ENCODE measurements around the gene KRTAP5-8.
"Not testable (repeated sequence)": the region's sequence is repeated elsewhere in the genome, so short reads cannot be mapped to it uniquely, and the experiment has no call there.

KRTAP5-8 gene

GRCh38 chr11:71518506-71519471, 19.0 kb upstream of the KRTAP5-8 start:
- DNase-seq = no peak

DNA sequence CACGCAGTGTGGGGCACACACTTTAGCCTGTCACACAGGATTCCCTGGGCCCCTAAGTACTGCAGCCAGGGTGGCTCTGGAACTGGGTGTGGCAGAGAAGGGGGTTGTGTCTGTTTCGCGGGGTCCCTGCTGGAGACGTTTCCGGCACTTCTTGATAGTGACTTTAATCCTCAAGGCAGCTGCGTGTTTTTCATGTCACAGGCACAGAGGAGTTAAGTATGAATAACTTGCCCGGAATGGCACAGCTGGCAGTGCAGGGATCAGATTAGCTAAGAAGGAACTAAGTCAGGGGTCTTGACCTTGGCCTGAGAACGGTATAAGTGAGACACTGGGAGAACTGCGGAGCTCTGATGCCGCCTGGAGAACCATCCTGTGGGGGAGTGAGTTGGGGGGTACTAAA, 18.3 kb upstream of the KRTAP5-8 start:
- DNase-seq = no peak

- DNase-seq = no peak
Observed at GRCh38 chr11:71525188-71525937, 12.5 kb upstream of the KRTAP5-8 start.

DNA sequence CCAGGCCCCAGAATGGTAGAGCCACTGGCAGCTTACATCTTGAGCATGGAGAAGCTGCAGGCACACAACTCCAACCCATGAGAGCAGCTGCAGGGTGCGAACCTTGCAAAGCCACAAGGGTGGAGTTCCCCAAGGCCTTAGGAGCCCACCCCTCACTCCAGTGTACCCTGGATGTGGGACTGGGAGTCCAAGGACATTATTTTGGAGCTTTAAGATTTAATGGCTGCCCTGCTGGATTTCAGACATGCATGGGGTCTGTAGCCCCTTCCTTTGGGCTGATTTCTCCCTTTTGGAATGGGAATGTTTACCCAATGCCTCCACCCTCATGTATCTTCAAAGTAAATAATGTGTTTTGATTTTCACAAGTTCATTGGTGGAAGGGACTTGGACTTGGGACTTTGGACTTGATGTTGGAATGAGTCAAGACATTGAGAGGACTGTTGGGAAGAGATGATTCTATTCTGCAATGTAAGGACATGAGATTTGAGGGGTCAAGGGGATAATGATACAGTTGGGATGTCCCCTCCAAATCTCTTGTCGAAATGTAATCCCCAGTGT, 11.8 kb upstream of the KRTAP5-8 start:
- no peak for DNase-seq

DNA sequence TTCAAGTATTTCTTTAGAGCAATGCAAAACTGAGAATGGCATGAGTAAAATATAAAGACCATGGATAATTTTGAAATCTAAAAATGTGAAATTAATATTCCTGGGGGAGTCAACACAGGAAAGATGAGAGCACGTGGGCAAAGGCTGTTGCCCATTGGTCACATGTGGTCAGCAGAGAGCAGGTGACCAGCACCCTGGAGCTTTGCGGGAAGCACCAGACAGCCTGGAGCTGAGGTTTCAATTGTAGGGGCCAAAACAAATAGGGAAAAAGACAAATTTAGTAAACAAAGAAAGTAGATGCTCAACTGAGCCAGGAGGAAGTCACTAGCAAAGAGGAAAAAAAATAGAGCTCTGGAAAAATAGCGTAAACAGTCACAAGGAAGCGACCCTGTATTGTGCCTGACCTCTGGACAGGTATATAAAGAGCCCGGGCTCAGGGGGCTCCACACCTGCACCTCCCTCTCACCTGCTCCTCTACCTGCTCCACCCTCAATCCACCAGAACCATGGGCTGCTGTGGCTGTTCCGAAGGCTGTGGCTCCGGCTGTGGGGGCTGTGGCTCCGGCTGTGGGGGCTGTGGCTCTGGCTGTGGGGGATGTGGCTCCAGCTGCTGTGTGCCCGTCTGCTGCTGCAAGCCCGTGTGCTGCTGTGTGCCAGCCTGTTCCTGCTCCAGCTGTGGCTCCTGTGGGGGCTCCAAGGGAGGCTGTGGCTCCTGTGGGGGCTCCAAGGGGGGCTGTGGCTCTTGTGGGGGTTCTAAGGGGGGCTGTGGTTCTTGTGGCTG, 10.8 kb upstream of the KRTAP5-8 start, which contains the start of gene KRTAP5-7:
KRTAP5-7 (plus strand) TSS at position 472 of the 780 bp plus-strand sequence; CDS start at position 506, 34 bp downstream.
- not testable (repeated sequence) for DNase-seq

DNA sequence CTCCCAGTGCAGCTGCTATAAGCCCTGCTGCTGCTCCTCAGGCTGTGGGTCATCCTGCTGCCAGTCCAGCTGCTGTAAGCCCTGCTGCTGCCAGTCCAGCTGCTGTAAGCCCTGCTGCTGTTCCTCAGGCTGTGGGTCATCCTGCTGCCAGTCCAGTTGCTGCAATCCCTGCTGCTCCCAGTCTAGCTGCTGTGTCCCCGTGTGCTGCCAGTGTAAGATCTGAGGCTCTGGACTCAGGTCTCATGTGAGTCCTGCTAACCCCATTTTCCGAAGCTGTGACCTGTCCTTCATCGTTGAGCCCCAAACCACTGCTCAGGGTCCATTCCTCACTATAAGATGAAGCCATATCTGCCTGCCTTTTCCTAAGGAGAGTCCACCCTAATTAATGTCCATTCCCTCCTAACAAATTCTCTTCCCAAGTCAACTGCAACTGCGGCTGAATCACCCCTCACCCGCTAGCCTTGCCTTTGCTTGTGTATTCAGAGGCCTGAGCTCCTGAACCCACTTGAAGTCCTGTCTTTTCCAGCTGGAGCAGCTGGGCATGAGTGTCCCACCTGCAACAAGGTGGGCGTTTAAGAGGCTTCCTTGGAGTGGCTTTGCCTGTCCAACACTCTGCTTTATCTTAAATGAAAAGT, 10.1 kb upstream of the KRTAP5-8 start:
- no peak for DNase-seq

DNA sequence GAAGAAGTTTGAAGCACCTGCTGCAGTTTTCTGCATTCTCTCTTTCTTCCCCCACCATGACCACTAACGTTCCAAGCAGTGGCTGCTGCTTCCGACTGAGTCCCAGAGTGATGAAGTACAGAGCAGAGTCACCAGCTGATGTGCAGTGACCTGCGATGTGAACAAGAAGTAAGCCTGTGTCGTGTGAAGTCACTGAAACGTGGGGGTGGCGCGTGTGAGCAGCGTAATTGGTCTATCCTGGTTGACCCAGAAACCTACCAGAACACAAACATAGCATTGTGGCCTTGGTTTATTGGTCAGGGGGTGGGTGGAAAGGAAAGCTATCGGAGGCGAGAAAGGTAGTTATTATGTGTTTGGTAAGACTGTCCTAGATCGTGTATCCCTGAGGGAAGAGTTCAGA, 7.2 kb upstream of the KRTAP5-8 start:
- no peak for DNase-seq

DNA sequence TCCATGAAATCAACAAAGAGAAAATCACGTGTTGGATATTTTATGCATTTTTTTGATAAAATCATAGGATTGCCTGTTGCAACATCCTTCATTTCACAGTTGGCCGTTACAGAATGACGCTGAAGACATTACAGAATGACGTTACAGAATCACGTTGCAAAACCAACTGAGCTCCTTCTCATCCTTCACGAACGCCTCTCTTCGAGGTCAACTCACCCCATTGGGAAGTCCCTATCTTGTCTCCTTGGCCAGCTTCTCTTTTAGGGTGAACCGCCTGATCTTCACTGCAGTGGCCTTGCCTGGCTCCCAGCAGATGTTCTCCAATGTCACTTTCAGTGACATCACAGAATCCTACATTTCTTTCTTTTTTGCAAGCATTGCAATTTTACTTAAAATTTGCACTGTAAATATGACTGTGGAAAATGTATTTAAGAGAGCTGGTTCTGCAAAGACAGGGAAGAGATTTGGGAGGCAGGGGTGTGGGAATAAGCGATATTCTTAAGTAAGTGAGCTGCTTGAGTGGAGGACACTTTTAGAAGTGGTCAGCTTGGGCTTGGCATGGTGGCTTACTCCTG, 5.7 kb upstream of the KRTAP5-8 start:
- DNase-seq = no peak

GRCh38 chr11:71534711-71535608, 2.9 kb upstream of the KRTAP5-8 start:
- DNase-seq = not testable (repeated sequence)

GRCh38 chr11:71535825-71536224, 2.0 kb upstream of the KRTAP5-8 start:
- DNase-seq = no peak

DNA sequence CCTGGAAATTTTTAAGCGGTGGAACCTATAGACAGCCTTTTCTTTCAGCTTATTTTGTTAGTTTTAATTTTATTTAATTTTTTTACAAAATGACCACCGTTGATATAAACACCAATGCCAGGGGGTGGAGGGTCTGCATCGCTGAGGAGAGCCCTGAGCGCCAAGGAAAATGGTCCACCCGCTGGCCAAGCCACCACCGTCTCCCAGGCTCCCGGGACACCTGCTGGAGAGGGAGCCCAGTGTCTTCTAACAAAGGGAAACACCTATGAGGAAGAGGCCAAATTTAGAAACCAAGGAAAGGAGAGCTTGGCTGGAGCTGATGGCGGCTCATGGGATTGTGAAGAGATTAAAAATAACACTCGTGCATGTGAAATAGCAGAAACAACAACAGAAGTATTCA, 288 bp upstream of the KRTAP5-8 start:
- DNase-seq = no peak

DNA sequence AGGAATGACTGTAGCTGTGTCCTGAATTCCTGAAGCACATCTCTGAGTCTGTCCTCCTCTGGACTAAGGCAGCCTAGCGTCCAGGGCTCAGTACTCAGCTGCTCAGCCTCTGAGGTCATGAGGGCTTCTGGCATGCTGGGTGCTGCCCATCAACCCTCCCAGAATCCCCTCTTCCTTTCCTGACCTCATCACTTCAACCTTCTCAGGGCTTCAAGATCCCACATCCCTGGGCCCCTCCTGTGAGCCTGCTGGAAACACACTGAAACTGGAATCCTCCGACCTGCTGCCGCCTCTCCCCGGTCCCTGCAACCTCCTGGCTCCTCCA, 803 bp downstream of the KRTAP5-8 start:
- DNase-seq = no peak

DNA sequence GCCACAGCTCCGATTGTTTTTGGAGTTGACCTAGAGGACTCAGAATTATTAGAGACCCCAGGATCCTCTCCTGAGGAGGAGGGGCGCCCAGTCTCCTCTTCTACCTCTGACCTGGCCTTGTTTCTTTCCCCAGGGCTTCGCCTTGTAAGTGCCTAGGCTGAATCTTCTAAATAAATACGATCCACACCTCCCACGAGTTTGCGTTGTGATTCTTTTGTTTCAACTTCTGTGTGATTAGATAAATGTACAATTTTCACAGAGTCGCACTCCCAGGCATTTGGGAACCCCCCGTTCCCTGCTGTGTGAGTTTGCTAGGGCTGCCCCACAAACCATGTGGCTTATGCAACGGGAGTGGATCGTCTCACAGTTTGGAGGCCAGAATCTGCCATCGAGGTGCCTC, 1.2 kb downstream of the KRTAP5-8 start:
- no peak for DNase-seq

- DNase-seq = not testable (repeated sequence)
Observed at GRCh38 chr11:71539971-71540370, 2.1 kb downstream of the KRTAP5-8 start.

- DNase-seq = not testable (repeated sequence)
Observed at GRCh38 chr11:71540521-71541304, 2.9 kb downstream of the KRTAP5-8 start.

GRCh38 chr11:71542382-71542781, 4.6 kb downstream of the KRTAP5-8 start:
- DNase-seq = no peak

- no peak for DNase-seq
Observed at GRCh38 chr11:71542879-71543777, 5.3 kb downstream of the KRTAP5-8 start.

- DNase-seq = no peak
Observed at GRCh38 chr11:71543866-71544265, 6.0 kb downstream of the KRTAP5-8 start.
